ENCODE results near the gene ZBP1.

ZBP1 gene

GRCh38 chr20:57598491-57598890 lies 21.7 kb downstream of the ZBP1 start:
- no peak for DNase-seq (ENCODE audit: low read depth, low spot score)

DNA sequence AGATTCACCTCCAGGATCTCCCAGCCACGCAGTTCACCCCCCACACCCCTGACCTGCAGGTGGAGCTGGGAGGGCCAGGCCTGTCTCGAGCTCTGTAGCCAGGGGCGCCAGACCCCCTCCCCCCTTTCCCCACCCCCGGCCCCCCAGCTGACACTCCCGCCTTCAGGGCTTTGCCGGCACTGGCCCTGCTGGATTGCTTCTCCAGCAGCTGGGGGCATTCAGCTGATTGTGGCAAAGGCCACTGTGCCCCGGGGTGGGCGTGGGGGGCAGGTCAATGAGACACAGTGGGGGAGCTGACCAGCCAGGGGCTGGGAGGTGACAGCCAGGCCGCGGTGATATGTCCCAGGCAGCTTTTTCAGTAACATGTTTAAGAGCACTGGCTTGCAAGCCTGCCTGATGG lies 22.2 kb downstream of the ZBP1 start:
- DNase-seq (ENCODE audit: low read depth, low spot score) = peak; percentile 60

DNA sequence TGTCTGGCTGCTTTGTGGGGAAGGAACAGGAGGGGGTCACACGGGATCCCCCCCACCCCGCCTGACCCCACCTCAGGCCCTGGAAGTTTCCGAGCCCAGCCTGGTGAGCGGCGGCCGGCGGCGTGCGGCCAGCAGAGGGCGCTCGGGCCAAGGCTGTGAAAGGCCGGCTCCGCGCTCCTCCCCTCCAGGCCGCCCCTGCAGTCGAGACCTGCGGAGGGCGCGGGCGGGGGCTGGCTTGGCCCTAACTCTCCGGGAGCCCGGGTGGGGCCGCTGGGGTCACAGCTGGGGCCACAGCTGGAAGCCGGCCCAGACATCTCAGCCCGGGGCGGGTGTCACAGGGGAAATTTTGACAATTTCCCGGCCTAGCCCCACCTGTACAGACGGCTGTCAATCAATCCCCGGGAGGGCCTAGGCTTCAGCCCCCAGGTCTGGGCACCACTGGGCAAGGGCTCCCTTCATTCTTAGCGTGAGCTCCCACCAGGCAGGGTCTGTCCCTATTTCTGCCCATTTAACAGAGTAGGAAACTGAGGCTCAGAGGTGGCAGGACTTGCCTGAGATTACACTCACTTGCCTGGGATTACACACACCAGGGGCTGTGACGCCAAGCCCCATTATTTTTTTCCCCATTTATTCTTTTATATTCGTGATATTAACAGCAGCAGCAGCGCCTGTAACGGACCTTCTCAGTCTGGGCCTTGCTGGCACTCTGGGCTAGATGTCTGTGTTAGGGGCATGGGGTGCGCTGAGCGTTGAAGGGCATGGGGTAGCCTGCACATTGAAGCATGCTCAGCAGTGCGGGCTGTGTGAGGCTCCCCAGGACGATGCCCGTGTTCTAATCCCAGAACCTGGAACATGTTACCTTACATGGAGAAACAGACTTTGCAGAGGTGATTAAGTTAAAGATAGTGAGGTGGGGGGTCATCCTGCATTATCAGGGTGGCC lies 23.0 kb downstream of the ZBP1 start:
- DNase-seq (ENCODE audit: low read depth, low spot score) = peak; percentile 83

GRCh38 chr20:57596358-57596757 lies 23.9 kb downstream of the ZBP1 start:
- no peak for DNase-seq (ENCODE audit: low read depth, low spot score)

DNA sequence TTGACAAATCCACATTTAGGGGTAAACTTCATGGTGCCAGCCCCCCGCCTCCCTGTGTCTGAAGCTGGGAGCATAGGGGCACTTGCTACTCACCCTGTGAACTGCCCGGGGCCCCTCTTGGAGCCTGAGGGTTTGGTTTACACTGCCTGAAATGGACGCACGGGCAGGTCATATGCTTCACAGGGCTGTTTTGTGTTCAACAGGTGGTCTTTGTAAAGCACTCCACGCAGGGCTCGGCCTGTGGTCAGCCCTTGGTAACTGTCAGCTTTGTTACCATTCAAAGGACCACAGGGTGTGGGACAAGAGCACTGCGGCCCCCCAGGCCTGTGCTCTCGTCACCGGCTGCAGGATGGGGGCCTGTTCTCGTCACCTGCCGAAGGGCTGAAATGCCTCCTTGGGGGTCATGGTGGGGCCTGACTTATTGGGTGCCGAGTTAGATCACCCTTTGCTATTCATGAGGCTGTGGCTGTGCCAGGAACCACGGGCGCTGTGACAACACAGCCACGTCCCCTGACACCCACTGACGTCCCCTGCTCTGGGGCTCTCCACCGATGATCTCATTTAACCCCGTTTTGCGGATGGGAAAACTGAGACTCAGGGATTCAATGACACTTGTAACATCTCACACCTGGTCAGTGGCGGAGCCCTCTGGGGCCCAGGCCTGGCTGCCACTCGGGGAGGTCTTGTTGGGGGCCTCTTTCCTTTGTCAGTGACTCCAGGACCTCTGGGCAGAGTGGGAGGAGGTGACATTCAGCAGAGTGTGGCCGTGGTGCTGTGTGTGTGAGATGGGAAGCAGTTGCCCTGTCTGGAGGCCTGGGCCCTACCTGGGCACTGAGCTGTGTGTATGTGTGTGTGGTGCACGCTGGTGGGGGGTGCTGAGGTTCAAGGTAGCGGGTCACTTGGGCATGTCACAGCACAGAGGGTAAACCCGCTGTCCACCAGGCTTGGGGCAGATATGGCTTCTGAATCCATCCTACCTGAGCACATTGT lies 24.9 kb downstream of the ZBP1 start:
- no peak for DNase-seq (ENCODE audit: low read depth, low spot score)

DNA sequence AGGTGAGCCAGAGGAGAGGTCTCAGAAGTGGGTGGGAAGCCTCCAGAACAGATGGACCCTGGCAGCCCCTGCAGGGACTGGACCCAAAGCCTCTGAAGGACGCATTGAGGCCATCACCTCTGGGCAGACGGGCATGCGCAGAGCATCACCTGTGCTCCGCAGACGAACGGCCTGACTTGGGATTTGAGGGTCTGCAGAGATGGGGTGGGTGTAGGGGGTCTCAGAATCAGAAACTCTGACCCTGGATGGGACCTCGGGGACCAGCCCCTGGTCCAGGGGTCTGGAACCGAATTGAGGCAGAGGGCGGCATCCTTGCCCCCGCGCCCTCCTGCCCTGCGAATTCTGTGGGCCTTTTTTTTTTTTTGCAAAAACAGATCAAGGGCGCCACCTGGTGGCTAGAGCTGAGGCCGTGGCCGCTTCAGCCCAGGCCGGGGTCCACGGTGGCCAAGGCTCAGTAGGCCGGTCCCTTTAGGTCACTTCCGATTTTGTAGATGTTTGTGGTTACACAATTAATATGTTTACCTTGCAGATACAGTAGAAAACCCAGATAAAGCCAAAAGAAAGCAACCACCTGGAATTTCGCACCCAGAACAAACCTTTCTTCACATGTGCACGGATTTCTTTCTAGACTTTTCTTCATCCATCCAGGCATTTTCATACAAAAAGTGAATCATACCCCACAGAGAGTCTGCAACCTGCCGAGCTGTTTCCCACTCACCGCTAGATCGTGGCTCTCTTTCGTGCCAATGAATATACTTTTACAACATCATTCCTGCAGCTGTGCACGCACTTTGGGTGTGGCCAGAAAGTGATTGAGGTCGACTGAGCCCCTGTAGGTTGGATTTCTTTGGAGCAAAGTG lies 25.9 kb downstream of the ZBP1 start:
- DNase-seq (ENCODE audit: low read depth, low spot score) = peak; percentile 89

DNA sequence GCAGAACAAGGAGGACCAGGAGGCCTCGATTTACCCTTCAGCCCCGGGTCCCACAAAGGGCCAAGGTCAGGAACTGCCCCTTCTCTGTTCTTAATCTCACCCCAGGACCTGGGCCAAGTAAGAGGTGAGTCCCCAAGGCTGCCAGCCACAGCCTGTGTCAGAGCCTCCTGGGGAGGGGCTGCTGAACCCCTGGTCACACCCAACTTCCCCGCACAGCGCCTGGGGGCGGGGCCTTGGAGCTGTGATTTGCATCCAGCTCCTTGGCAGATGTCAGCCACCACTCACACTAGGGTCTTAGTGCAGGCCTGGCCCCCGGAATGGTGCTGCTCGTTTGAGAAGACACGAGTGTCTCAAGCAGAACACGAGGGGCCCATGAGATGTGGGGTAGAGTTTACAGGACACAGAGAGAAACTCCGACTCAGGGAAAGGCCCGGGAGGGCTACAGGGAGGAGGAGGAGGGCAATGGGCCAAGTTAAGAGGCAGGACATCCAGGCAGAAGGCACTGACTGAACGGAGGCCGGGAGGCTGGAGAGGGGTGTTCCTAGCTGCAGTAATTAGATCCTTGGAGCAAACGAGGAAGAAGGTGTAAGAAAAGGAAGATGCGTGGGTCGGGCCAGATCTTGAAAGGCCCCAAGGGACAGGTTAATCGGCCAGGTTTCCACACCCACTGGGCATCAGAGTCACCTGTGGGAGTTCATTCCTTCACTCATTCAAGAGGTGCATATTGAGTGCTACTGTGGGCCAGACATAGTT lies 26.9 kb downstream of the ZBP1 start:
- no peak for DNase-seq (ENCODE audit: low read depth, low spot score)

DNA sequence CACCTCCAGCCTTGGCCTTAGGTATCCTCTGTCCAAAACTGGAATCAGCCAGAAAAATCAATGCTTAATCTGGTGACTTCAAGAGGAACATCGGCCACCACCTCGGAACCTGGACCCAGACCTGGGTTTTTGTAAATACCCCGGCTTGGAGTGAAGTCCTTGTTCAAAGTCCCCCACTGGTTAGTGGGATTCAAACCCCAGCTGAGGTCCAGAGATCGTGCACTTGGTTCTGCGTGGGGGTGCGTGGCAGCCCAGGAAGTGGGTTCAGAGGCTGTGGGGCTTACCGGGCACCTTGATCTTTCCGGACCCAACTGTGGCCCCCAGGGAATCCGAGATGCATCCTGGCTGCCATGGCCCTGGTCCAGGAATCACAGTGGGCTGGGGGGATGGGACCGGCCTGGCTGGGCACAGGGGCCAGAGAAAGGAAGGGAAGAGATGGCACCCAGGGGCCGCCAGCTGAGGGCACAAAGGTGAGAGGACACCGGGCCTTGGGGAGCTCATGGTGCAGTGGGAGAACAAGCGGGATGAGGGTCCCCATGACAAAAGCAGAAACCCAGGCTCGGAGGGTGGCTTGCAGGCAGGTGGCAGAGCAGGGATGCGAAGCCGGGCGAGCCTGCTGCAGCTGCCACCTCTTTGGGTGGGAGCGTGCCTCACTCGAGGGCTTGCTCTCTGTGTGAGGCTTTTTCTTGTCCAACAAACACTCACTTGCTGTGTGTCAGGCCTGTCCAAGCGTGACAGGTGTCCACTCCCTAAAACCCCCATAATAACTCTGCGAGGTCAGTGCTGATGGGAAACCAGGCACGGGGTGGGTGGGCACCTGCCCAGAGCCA lies 27.7 kb downstream of the ZBP1 start:
- DNase-seq (ENCODE audit: low read depth, low spot score) = no peak

- DNase-seq (ENCODE audit: low read depth, low spot score) = no peak
These were observed 28.7 kb downstream of the ZBP1 start for GRCh38 chr20:57591289-57592229.

DNA sequence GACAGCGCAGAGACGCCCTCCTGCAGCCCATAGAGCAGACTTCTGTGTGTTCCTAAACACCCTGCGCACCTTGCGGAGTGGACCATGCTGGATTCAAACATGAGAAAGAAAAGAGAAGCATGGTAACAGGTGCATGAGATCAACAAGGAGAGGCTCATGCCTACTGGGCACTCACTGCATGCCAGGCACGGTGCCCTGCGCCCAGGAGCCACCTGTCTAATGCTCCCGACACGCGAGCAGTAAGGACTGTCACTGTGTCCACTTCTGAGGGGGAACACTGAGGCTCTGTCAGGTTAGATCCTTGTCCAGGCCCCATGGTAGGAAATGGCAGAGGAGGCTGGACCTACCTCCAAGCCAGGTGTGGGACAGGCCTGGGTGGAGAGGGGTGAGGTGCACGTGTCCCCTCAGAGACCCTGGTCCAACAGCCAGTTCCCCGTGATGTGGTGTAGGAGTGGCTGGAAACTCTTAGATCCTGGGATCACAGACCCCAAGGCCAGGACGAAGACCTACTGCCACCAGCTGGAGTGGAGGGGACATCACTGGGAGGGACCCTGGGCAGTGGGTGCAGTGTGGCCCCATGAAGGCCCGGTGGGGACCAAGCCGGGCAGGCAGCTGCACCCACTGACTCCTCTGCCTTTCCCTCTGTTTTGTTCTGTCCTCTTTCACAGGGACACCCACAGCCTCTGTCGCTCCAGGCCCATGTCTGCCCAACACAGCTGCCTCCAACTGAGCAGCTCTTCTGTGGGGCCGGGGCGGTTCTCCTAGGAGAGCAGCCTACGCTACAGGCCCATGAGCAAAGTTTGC lies 29.5 kb downstream of the ZBP1 start:
- no peak for DNase-seq (ENCODE audit: low read depth, low spot score)

DNA sequence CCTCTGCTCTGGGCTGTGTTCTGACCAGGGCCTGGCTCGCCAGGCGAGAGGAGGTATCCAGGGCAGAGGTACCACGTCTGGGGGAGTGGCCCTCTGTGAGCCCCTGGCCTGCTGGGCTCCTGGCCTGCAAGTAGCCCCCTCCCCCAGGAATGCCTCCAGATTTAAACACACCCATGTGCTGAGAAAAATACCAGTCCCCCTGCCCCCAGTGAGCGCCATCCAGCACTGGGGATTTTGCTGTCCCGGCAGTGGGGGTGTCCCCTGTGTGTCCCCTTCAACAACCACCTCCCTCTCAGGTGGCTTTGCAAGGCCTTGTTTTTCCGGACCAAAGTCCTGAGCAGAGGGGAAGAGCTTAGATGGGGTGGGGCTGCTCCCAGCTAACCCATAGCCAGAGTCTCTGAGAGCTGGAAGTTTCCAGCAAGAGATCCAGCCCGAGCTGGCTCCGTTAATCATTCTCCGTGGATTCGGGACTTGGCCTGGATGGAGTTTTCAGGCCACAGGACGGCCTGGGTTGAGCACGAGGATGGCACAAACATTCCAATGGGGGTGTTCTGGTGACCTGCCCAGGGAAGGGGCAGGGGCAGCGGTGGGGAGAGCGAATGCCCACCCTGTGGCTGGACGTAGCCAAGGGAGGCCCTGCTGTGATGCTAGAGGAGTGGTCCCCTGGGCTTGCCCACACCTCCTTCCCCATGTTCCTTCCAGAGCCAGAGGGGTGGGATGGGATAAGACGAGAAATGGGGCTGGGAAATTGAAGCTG lies 30.3 kb downstream of the ZBP1 start:
- peak; percentile 42 for DNase-seq (ENCODE audit: low read depth, low spot score)

DNA sequence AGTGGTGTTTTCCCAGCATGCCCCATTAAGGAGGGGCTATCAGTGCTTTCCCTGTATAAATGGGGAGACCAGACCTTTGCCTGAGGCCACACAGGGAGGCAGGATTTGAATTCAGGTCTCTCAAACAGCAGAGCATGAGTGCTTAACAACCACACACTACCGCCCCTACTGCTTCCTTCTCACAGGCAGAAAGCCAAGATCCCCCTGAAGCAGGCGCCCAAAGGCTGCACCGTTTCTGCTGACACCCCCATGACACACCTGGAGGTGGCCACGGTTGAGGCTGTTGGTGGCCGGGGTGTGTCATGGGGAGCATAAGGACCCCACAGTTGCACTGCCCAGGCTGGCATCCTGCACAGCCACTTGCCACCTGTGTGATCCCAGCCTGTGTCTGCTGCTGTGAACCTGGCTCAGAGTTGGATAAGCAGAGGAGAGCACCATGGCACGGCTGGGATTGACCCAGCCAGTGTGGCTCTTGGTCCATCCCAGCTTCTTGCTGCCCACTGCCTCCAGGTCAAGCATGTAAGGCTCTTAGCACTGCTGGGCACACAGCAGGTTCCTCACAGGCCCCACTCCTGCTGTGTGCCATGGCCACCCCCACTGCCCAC lies 31.0 kb downstream of the ZBP1 start:
- no peak for DNase-seq (ENCODE audit: low read depth, low spot score)

GRCh38 chr20:57588596-57588995 lies 31.6 kb downstream of the ZBP1 start:
- no peak for DNase-seq (ENCODE audit: low read depth, low spot score)

DNA sequence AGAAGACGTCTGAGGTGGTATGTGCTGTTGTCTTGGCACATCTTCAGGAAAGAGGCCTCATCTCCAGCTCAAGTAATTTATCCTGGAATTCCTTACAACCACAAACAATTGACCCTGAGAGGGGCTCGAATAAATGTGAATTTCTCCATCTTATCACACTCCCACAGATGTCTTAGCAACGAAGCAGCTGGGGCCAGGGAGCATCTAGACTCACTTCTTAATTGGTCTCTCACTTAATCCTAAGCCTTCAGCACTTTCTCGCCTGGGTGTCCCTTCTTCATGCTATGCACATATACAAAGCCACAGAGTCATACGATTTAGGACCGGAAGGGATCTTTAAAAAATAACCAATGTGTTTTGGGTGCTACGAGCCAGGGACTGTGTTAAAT lies 32.2 kb downstream of the ZBP1 start:
- no peak for DNase-seq (ENCODE audit: low read depth, low spot score)

DNA sequence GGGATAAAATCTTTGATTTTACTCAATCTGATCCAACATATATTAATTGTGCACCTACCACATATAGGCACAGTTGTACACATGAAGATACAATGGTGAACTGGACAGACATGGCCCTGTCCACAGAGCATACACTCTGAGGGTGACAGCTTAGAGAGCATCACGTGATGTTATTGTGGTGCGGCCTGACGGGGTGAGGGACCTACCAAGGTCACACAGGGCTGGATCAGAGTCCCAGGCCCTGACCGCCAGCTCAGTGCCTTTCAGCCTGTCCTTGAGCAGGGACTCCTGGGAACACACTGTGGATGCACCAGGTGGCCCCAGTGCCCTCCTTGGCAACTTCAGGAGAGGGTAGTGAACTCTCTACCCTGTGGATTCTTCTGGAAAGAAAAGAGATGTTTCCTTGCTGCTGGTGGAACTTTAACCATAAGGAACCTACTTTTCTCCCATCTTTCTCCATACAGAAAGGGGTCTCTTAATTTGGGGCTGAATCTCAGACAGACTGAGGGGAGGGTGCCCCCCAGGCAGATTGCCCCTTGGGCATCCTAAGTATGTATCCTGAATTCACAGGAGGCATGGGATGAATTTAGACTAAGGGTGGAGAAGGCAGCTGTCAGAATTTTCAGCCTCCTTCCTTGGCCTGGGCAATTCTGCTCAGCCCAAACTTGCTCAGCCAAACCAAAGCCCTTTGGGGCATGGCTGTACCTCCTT lies 32.8 kb downstream of the ZBP1 start:
- no peak for DNase-seq (ENCODE audit: low read depth, low spot score)

DNA sequence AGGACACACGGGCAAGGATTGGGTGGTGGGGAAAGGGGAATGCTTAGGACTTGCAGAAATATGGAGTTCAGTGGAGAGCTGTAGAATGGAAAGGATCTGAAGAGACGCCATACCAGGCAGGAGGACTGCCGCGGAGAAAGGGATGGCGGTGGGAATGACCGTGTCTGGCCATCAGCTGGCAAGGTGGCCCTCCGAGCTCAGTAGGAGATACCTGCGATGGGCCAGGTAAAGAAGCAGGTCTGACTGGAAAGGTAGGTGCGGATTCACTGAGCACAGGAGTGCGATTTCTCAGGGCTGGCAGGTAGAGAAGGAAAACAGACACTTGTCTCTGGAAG lies 33.3 kb downstream of the ZBP1 start:
- DNase-seq (ENCODE audit: low read depth, low spot score) = no peak
